Measurements from ENCODE around the gene SLC2A11.

Gene SLC2A11, protein sequence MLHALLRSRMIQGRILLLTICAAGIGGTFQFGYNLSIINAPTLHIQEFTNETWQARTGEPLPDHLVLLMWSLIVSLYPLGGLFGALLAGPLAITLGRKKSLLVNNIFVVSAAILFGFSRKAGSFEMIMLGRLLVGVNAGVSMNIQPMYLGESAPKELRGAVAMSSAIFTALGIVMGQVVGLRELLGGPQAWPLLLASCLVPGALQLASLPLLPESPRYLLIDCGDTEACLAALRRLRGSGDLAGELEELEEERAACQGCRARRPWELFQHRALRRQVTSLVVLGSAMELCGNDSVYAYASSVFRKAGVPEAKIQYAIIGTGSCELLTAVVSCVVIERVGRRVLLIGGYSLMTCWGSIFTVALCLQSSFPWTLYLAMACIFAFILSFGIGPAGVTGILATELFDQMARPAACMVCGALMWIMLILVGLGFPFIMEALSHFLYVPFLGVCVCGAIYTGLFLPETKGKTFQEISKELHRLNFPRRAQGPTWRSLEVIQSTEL

DNA sequence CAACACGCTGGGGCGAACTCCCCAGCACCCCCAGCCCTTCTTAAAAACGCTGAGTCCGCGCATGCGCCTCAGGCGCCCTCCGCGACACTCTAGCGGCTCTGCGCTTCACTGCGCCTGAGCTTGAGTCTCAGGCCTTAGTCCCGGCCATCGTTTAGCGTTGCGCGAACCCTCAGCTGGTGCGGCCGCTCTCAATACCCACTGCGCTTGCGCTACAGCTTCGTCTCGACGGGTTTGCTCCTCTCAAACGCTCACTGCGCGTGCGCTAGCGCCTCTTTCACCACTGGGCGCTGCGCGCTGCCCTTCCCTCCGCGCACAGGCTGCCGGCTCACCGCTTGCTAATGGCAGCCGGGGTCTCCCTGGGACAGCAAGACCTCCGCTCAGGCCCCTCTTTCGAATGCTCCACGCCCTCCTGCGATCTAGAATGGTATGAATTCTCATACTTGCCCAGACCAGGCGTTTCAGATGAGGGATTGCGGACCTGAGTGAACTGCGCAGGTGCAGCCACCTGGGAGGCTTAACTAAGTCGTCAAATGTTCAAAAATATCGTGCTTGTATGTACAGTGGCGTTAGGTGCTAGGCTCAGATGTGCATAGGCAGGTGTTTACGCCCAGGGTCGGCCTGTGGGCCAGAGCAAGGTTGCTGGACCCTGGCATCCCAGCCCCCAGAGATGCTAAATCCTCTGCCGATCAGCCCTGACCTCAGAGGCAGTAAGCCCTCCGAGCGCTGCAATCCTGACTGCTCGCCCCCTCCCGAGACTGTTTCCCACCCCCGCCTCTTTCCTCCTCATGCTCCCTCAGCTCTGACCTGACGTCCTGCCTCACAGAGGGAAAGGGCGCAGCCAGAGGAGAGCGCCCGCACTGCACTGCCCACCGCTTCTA is at the start of gene SLC2A11:
Gene SLC2A11, plus strand, starts transcription at position 270 of the 878 bp plus-strand sequence. Its CDS starts 125 bp downstream, at position 395.
- DNase-seq: peak; percentile 90

- no peak for DNase-seq
Observed at GRCh38 chr22:23812378-23812777, 45.3 kb upstream of the SLC2A11 start.

GRCh38 chr22:23815541-23816155 is 42.0 kb upstream of the SLC2A11 start:
- no peak for DNase-seq

DNA sequence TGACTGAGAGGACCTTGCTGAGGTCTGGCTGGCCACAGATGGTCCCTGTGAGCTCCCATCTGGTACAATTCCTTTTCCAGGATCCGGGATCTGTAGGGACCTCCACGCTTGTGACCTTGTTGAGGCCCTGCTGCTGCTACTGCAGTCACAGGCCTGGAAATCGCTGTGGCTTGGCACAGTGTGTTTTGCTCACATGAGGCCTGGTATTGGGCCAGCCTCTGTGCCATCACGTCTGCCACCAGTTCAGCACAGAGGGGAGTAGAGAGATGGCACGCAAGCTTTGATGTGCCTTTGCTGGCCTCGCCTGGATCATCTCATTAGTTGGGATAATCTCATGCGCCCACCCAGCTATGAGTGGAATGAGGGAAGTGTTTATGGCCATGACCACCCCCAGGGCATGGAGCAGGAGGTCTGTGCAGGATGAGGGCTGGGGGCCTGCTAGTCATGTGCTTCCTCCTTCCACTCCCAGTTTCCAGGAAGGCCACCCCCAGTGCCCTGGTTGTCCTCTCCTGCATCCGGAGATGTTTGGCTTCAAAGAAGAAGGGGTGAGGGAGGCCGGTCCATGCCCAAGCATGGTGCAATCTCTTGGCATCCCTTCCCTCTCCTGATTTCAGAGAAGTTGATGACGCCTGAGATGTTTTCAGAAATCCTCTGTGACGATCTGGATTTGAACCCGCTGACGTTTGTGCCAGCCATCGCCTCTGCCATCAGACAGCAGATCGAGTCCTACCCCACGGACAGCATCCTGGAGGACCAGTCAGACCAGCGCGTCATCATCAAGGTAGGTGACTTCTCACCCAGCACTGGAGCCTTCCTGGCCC is 41.3 kb upstream of the SLC2A11 start:
- no peak for DNase-seq

GRCh38 chr22:23817146-23817545 is 40.5 kb upstream of the SLC2A11 start:
- no peak for DNase-seq

GRCh38 chr22:23818541-23818940 is 39.1 kb upstream of the SLC2A11 start:
- DNase-seq: no peak

DNA sequence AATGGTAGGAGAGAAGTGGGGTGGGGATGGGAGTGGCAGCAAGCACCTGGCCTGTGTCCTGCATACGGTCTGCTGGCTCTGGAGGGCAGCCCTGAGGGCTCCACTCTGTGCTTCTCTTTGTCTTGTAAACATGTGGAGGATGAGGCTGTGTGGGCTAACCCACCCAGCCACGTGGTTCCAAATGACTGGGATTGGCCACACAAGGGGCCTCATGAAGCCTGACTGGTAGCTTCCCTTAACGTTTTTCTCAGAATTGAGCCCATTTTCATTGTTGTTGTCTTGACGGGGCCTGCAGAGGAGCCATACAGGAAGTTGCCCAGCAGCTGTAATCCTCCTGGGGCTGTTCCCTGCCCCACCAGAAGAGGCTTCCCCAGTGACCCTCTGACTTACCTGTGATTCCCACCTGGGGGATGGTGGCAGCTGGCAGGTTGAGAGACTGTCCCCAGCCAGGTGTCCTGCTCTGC is 36.9 kb upstream of the SLC2A11 start:
- no peak for DNase-seq

DNA sequence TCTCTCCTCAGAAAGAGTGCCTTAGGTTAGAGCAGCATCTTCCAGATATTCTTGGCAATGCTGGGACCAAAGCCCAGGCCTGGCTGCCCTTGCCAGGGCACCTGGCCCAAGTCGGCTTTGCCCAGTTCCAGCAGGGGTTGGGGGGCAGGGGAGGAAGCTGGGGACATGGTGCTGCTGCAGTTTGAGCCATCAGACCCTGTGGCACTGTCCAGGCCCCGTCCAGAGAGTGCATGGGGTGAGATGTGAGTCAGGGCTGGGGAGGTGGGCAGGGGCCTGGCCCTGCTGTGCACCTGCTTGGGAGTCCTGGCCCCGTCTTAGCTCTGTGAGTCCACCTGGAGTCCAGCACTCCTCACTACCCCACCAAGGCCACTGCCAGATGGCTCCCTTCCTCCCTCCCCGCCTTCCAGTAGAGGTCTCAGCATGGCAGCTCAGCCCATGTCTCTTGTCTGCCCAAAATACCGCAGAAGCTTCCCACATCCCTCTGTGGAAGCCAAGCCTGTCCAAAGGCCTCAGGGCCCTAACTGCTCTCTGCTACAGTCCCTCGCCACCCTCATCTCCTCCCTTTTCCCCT is 35.5 kb upstream of the SLC2A11 start:
- no peak for DNase-seq

DNA sequence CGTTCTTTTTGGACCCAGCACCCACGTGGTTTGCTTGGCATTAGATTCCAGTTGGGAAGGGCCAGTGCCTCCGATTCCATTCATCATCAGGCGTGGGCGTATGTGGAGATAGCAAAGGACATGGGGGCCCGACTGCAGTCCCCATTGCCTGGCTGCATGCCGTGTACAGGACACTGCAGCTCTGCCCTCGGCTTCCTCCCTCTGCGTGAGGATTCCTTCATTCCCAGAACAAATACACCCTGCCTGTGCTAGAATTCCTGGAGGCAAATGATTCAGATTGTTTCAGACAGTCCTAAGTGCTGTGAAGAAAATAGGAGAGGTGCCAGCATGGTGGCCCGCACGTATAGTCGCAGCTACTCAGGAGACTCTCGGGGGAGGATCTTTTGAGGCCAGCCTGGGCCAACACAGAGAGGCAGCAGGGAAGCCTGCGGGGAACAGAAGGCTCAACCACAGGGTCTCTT is 34.3 kb upstream of the SLC2A11 start:
- DNase-seq: no peak

GRCh38 chr22:23824476-23825245 is 33.0 kb upstream of the SLC2A11 start:
- DNase-seq: no peak

- no peak for DNase-seq
Observed at GRCh38 chr22:23825246-23825905, 32.3 kb upstream of the SLC2A11 start.

- DNase-seq: no peak
Observed at GRCh38 chr22:23826510-23827350, 30.9 kb upstream of the SLC2A11 start.

- DNase-seq: no peak
Observed at GRCh38 chr22:23827351-23827995, 30.2 kb upstream of the SLC2A11 start.

- no peak for DNase-seq
Observed at GRCh38 chr22:23828800-23829680, 28.6 kb upstream of the SLC2A11 start.

DNA sequence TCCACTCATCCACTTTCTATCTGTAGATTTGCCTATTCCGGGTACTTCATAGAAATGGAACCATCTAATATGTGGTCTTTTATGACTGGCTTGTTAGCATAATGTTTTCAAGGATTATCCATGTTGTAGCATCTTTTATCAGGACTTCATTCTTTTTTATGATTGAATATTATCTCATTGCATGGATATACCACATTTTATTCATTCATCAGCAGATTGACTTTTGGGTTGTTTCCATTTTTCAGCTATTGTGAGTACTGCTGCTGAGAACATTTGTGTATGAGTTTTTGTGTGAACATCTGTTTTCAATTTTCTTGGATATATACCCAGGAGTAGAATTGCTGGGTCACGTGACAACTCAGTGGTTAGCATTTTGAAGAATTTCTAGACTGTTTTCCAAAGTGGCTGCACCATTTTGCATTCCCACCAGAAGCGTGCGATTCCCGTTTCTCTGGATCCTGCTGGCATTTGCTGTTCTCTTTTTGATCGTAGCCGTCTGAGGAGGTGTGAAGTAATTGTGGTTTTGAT is 27.8 kb upstream of the SLC2A11 start:
- DNase-seq: no peak

DNA sequence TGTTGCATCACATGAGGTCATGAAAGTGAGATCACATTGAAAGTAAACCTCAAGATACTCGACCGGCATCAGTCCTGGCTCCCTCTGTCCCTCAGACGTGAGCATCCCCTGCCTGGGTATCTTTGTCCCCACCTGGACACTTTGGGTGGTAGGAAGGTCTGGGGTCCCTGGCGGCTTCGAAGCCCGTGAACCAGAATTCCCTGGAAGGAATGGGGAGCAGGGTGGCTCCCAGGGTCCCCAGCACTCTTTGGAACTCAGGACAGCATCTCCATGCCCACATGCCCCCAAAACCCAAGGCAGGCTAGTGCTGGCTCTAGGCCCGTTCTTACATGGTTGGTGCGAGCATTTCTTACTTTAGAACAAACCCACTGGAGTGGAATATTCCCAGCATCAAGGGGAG is 26.4 kb upstream of the SLC2A11 start:
- no peak for DNase-seq

DNA sequence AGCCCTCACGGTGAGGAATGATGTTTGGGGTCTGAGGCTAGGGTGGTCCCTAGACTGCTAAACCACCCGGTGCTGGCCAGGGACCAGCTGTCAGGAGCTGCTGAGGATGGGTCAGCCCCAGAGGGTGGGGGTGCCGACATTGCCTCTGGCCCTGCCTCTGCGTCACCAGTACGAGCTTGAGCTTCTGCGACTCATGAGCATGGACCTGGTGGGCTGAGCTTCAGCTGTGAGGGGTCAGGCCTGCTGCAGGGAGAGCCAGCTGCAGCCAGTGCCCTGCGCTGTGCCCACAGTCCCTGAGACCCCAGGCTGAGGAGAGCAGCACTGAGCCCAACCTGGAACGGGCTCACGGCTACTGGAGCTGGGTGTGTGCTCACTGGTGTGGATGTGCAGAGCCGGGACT is 25.9 kb upstream of the SLC2A11 start:
- DNase-seq: no peak
